Measurements from ENCODE around the gene TMEM106C. TPM values are rescaled to one million over a fixed set of nuclear protein-coding genes. Genes with fewer than 3 reads are reported as not detected.

Gene TMEM106C
- polyA plus RNA-seq, 3 donors = 8.7 to 9.7 (median 9.0) TPM

DNA sequence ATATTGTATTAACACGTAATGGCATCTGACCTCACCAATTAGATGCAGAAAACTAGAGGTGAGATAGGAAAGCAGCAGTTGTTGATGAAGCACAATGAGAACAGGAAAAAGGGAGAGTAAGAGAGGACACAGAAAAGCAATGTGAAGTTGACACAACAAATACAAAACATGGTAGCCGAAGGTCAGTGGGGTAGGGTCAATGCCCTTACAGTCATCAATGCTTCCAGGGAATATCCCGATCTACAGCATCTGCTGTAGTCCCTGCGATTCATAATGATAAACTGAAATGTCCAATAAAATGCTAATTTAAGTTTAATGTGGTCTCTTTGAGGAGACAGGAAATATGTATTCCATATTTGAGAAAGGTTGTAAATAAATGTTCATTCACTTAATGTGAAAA, 43.8 kb downstream of the TMEM106C start:
- TF ChIP-seq, protein P1, sequence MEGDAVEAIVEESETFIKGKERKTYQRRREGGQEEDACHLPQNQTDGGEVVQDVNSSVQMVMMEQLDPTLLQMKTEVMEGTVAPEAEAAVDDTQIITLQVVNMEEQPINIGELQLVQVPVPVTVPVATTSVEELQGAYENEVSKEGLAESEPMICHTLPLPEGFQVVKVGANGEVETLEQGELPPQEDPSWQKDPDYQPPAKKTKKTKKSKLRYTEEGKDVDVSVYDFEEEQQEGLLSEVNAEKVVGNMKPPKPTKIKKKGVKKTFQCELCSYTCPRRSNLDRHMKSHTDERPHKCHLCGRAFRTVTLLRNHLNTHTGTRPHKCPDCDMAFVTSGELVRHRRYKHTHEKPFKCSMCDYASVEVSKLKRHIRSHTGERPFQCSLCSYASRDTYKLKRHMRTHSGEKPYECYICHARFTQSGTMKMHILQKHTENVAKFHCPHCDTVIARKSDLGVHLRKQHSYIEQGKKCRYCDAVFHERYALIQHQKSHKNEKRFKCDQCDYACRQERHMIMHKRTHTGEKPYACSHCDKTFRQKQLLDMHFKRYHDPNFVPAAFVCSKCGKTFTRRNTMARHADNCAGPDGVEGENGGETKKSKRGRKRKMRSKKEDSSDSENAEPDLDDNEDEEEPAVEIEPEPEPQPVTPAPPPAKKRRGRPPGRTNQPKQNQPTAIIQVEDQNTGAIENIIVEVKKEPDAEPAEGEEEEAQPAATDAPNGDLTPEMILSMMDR (IDR thresholded peaks at IDR 0.05) = no peak
- H3K27me3 ChIP-seq (ENCODE audit: control insufficient read depth in 2 of 2, insufficient read depth in 2 of 2, low read length in 2 of 2) = peaks cover 56 to 70% of the 10 kb centered on the region in 2 donors
- H3K4me3 Mint-ChIP-seq = peak overlapping the region in 1 of 2 donors; percentile 52
- H3K9me3 Mint-ChIP-seq = peaks cover 0 to 10% (median 4%) of the 10 kb centered on the region in 7 donors
- no peak for DNase-seq
- H3K36me3 ChIP-seq (replicated peaks in 1 of 2; ENCODE audit: control insufficient read depth in 1 of 2, insufficient read depth in 2 of 2, low read length in 2 of 2) = no peaks in the 10 kb centered on the region
- no peaks in the 10 kb centered on the region for H4K20me1 ChIP-seq (ENCODE audit: insufficient read depth, low read length)
- no peaks in the 10 kb centered on the region for H3K79me2 ChIP-seq (ENCODE audit: insufficient read depth, low read length)
- H3K4me1 ChIP-seq (ENCODE audit: control insufficient read depth in 1 of 2, insufficient read depth in 2 of 2, low read length in 2 of 2) = peaks cover 6 to 15% of the 10 kb centered on the region in 2 donors
- H3K9ac ChIP-seq (ENCODE audit: insufficient read depth, low read length, poor library complexity, severe bottlenecking) = no peak overlapping the region
- no peak overlapping the region for H2AFZ ChIP-seq (ENCODE audit: insufficient read depth, low read depth, low read length, poor library complexity, severe bottlenecking)
- no peak overlapping the region for H3K4me2 ChIP-seq (replicated peaks; ENCODE audit: extremely low read depth, low read length, poor library complexity, severe bottlenecking)
- H3K27ac ChIP-seq (ENCODE audit: low read depth in 1 of 2, low read length in 2 of 2) = no peak overlapping the region
- no peak overlapping the region for H3K4me3 ChIP-seq (replicated peaks in 1 of 3; ENCODE audit: low read depth in 2 of 3, low read length in 3 of 3)
- H3K4me1 Mint-ChIP-seq = peaks cover 19% of the 10 kb centered on the region
- peaks cover 0 to 2% of the 10 kb centered on the region in 2 donors for H3K36me3 Mint-ChIP-seq
- intact Hi-C loops (cut with micrococcal nuclease) = no loop called here
- H3K9me3 ChIP-seq (replicated peaks in 1 of 2; ENCODE audit: control insufficient read depth in 1 of 2, insufficient read depth in 1 of 2, low read length in 2 of 2) = peaks cover 0 to 27% of the 10 kb centered on the region in 2 donors
- WGBS (ENCODE audit: insufficient coverage) = no CpG with 5 or more reads among the region's 4 CpGs
- peaks cover 65 to 80% (median 68%) of the 10 kb centered on the region in 3 donors for H3K27me3 Mint-ChIP-seq (ENCODE audit: low read depth in 3 of 3)
- no peak overlapping the region for H3K27ac Mint-ChIP-seq

DNA sequence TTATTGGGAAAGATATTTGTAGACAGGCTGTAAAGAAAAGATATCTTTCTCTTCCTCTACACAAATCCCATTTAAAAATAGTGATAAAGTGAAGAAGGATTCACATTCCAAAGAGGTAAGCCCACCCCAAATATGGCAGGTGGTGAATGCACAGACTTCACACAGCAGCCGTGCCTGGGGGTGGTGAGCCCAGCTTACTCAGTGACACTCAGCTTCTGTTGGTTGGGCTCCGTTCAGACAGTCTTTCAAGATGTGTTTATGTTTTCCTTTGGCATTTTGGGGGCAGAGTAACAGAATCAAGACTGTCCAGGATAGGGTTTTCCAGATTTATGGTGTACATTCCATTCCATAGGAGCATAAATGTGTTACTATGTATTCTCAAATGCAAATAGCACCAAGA, 45.0 kb downstream of the TMEM106C start:
- intact Hi-C loops (cut with micrococcal nuclease) = no loop called here
- H2AFZ ChIP-seq (ENCODE audit: insufficient read depth, low read depth, low read length, poor library complexity, severe bottlenecking) = no peak overlapping the region
- no peak overlapping the region for H3K4me3 Mint-ChIP-seq
- no peaks in the 10 kb centered on the region for H4K20me1 ChIP-seq (ENCODE audit: insufficient read depth, low read length)
- H3K9me3 ChIP-seq (replicated peaks in 1 of 2; ENCODE audit: control insufficient read depth in 1 of 2, insufficient read depth in 1 of 2, low read length in 2 of 2) = peaks cover 0 to 17% of the 10 kb centered on the region in 2 donors
- TF ChIP-seq, protein P1 (IDR thresholded peaks at IDR 0.05) = no peak
- H3K27me3 Mint-ChIP-seq (ENCODE audit: low read depth in 3 of 3) = peaks cover 53 to 71% (median 59%) of the 10 kb centered on the region in 3 donors
- H3K9ac ChIP-seq (ENCODE audit: insufficient read depth, low read length, poor library complexity, severe bottlenecking) = no peak overlapping the region
- H3K4me1 ChIP-seq (ENCODE audit: control insufficient read depth in 1 of 2, insufficient read depth in 2 of 2, low read length in 2 of 2) = peaks cover 6 to 14% of the 10 kb centered on the region in 2 donors
- H3K27me3 ChIP-seq (ENCODE audit: control insufficient read depth in 2 of 2, insufficient read depth in 2 of 2, low read length in 2 of 2) = peaks cover 46 to 58% of the 10 kb centered on the region in 2 donors
- no peak for DNase-seq
- no peak overlapping the region for H3K27ac ChIP-seq (ENCODE audit: low read depth in 1 of 2, low read length in 2 of 2)
- no peak overlapping the region for H3K27ac Mint-ChIP-seq
- H3K9me3 Mint-ChIP-seq = peaks cover 0 to 3% (median 2%) of the 10 kb centered on the region in 7 donors
- no CpG with 5 or more reads among the region's 2 CpGs for WGBS (ENCODE audit: insufficient coverage)
- H3K4me1 Mint-ChIP-seq = peaks cover 10% of the 10 kb centered on the region
- H3K4me2 ChIP-seq (replicated peaks; ENCODE audit: extremely low read depth, low read length, poor library complexity, severe bottlenecking) = no peak overlapping the region
- H3K36me3 ChIP-seq (replicated peaks in 1 of 2; ENCODE audit: control insufficient read depth in 1 of 2, insufficient read depth in 2 of 2, low read length in 2 of 2) = no peaks in the 10 kb centered on the region
- H3K4me3 ChIP-seq (replicated peaks in 1 of 3; ENCODE audit: low read depth in 2 of 3, low read length in 3 of 3) = no peak overlapping the region
- H3K79me2 ChIP-seq (ENCODE audit: insufficient read depth, low read length) = no peaks in the 10 kb centered on the region
- no peaks in the 10 kb centered on the region for H3K36me3 Mint-ChIP-seq
